ENCODE results near the gene NR3C2.

The NR3C2 gene

DNA sequence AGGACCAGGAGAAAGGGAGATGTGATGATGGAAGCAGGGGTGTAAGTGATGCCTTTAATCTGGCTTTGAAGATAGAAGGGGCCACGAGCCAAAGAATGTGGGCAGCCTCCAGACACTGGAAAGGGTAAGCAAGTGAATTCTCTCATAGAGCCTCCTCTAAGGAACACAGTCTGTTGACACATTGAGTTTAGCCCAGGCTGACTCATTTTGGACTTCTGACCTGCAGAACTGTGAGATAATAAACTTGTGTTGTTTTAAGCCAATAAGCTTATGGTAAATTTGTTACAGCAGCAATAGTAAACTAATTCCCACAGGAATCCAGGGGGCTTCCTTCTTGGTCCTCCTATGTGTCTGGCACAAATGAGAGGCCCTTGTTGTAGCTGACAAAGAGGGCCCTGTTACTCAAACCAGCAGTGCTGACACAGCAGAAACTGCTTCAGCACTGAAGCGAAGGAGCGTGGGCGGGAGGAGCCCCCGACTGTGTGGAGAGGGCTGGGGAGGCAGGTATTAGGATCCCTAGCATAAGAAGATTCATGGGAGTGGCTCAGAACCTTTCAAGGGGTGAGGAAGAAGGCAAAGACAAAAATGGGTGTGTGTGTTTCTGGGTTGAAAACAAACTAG, 268.7 kb downstream of the NR3C2 start:
- TF ChIP-seq, protein P1, sequence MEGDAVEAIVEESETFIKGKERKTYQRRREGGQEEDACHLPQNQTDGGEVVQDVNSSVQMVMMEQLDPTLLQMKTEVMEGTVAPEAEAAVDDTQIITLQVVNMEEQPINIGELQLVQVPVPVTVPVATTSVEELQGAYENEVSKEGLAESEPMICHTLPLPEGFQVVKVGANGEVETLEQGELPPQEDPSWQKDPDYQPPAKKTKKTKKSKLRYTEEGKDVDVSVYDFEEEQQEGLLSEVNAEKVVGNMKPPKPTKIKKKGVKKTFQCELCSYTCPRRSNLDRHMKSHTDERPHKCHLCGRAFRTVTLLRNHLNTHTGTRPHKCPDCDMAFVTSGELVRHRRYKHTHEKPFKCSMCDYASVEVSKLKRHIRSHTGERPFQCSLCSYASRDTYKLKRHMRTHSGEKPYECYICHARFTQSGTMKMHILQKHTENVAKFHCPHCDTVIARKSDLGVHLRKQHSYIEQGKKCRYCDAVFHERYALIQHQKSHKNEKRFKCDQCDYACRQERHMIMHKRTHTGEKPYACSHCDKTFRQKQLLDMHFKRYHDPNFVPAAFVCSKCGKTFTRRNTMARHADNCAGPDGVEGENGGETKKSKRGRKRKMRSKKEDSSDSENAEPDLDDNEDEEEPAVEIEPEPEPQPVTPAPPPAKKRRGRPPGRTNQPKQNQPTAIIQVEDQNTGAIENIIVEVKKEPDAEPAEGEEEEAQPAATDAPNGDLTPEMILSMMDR (conservative IDR thresholded peaks at IDR 0.05; ENCODE audit: control insufficient read depth, insufficient read depth, low read depth, low read length): no peak

DNA sequence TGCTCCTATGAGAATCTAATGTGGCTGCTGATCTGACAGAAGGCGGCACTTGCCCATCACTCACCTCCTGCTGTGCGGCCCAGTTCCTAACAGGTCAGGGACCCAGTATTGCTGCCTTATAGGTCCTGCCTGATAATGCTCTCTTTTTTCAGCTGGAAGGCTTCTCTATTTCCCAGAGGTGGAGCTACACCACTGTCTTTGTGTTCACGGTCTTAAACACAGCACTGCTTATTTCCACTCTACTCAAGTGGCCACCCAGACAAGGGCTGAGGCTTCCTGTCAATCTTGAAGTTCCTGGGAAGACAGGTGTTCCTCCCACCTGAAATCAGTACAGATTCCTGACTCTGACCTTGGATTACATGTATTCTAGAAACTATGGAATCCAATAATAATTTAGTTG, 270.6 kb downstream of the NR3C2 start:
- no peak for DNase-seq (ENCODE audit: low read depth)
- H3K4me3 ChIP-seq (ENCODE audit: control insufficient read depth, low read depth, low read length): no peak overlapping the region
- TF ChIP-seq, protein P1 (conservative IDR thresholded peaks at IDR 0.05; ENCODE audit: control insufficient read depth, insufficient read depth, low read depth, low read length): no peak

More for the DNA sequence above, 268.7 kb downstream of the NR3C2 start:
- H3K4me3 ChIP-seq (ENCODE audit: control insufficient read depth, low read depth, low read length): no peak overlapping the region
- peak; percentile 49 for DNase-seq (ENCODE audit: low read depth)

DNA sequence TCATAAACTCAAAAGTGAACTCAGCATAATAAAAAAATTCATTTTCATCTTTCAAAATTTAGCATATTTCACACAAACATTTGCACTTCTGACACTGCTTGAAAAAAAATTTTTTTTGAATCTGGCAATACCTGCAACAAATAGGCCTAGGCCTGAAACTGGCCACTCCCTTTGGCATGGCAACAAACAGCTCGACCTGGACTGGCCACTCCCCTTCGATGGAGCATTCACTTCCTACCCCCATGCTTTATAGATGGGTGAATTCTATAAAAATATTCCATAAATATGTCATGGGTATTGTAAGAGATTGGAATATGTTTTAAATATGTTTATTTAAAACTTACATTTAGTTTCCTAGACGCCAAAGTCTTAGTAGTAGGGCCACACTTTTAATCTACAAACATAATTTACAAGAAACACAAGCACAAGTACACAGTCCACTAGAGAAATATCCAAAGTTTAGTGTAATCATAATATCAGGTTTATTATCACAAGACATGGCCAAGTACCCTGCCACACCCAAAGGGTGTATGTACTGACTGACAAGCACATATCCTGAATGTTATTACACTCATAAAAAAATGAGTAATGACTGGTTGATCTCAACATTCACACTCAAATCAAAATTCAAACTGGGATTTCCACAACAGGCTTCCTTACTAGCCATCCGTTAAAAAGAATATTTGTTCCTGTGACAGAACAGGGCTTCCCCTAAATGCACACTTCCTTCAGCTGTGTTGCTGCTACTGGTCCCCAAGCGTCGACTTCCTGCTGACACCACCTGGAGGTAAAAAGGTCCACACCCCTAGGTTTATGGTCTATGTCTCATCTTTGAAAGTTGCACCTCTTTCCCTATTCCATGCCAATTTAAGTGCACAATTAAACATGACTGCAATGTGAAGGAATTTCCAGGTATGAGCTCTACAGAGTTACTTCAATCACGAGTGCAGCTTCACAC, 271.5 kb downstream of the NR3C2 start:
- DNase-seq (ENCODE audit: low read depth): no peak
- TF ChIP-seq, protein P1 (conservative IDR thresholded peaks at IDR 0.05; ENCODE audit: control insufficient read depth, insufficient read depth, low read depth, low read length): no peak
- H3K4me3 ChIP-seq (ENCODE audit: control insufficient read depth, low read depth, low read length): no peak overlapping the region

DNA sequence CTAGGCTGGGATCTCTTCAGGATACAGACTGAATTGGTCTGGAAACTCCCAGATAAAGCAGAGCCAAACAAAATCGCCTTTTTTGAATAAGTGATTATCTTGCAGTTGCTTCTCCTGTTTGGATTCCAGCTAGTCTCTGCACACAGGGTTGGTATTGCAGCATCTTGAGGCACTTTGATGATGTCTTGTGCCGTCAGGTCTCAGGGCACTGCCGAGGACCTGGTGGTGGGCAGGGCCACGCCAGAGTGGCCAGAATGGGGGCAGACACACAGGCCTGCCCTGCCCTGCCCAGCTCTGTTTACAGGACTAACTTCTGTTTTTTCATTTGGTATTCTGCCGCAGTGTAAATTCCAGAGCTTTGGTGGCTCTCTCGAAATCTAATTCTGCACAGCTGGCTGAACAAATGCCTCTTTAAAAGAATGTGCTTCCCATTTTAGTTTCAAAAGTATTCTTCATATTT, 276.1 kb downstream of the NR3C2 start:
- peak; percentile 15 for DNase-seq (ENCODE audit: low read depth)
- H3K4me3 ChIP-seq (ENCODE audit: control insufficient read depth, low read depth, low read length): no peak overlapping the region
- TF ChIP-seq, protein P1 (conservative IDR thresholded peaks at IDR 0.05; ENCODE audit: control insufficient read depth, insufficient read depth, low read depth, low read length): no peak

DNA sequence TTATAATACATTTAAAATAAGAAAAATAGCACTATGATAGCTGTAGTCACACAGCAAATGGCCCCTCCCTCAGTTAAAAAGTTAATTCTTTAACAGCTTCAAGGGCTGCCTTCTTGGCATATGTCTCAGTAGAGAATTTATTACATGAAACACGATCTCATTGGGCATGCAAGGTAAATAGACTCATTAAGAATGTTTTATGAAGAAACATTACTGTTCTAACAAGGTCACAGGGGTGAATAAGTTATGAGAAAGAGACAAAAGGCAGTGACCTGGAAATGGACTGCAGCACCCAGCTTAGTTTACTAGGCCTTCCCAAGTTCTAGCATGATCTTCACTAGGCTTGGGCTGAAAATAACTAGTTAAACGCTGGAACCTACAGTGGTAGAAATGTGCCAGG, 277.7 kb downstream of the NR3C2 start:
- no peak for DNase-seq (ENCODE audit: low read depth)
- TF ChIP-seq, protein P1 (conservative IDR thresholded peaks at IDR 0.05; ENCODE audit: control insufficient read depth, insufficient read depth, low read depth, low read length): no peak
- no peak overlapping the region for H3K4me3 ChIP-seq (ENCODE audit: control insufficient read depth, low read depth, low read length)

DNA sequence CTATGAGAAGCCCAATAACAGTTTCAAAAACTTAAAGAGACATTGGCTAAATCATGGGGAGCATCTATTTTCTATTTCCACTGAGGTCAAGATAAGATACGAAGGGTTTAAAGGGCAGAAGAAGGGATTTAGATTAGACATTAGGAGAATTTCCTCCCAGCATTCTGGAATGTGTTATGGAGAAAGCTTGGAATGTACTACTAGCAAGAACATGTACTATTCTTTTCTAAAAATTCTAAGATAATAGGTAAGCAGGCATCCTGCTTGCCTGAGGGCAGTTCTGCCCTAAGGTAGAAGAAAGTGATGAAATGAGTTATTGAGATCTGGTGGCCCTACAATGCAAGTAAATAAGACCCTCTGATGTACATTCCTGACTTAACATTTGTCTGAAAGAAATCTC, 279.2 kb downstream of the NR3C2 start:
- no peak for DNase-seq (ENCODE audit: low read depth)
- TF ChIP-seq, protein P1 (conservative IDR thresholded peaks at IDR 0.05; ENCODE audit: control insufficient read depth, insufficient read depth, low read depth, low read length): no peak
- H3K4me3 ChIP-seq (ENCODE audit: control insufficient read depth, low read depth, low read length): no peak overlapping the region
